Measurements from ENCODE around the gene SLC7A11. TPM values are rescaled to one million over a fixed set of nuclear protein-coding genes. Genes with fewer than 3 reads are reported as not detected.

SLC7A11 gene
- total RNA-seq, 2 experiments from 2014 or later: 3.2 to 3.4 TPM

DNA sequence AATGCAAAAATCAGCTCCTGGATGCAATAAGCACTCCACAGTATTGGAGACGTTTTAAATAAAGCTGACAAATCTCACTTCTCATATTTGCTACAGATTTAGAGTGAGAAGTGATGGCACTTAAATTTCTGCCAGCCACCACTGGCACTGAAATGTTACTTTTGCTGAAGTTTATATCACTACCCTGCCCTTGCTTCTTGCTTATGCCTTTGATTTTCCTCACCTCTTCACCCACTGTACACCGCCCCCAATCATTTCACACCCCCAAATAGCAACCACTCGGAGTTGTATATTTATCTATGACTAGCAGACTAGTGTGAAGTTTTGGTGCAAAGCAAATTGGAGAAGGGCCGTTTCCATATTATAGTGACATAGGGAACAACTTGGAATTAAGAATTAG, 19.9 kb upstream of the SLC7A11 start:
- intact Hi-C loops (cut with micrococcal nuclease): no loop called here
- Mint-ChIP-seq H3K9me3 (no peaks in the 10 kb centered on the region), H3K36me3 (no peaks in the 10 kb centered on the region), H3K4me3 (no peak overlapping the region), H3K27me3 (no peaks in the 10 kb centered on the region), H3K4me1 (ENCODE audit: low read depth) (no peaks in the 10 kb centered on the region), H3K27ac (no peak overlapping the region)
- CTCF ChIA-PET: no interaction called here
- POLR2A ChIA-PET: no interaction called here
- DNase-seq: no peak

DNA sequence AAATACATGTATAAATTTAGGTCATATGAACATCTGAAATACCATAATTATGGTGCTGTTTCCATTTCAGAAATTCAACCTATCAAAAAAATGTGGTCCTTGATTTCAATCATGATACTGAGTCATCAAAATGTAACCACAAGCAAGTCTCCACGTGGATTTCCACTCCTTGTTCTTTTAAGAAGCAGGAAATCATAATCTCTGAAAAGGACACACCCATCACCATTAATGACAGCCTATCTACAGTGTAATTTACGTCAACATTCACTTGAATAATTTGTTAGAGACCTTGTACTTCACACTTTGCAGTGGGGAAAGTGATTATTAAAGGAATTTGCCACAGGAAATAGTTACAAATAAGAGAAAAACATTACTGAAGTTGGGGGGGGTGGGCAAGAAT, 17.7 kb upstream of the SLC7A11 start:
- intact Hi-C loops (cut with micrococcal nuclease): no loop called here
- CTCF ChIA-PET: no interaction called here

DNA sequence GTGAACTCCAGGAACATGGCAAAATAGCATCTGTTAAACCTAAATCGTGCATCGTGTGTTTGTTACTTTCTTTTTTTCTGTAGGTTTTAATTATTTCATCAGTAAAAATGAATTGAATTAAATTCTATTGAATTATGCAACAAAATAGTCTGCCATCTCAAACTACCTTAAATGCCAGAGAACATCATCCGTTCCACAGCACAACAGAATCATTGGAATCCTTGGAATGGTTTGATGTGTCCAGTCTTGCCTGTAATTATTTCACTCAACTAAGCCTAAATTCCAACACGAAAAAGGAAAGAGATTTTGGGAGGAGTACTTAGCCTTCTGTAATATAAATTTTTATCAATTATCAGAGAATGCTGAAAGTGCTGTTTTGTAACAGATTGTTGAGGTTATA, 17.1 kb upstream of the SLC7A11 start:
- POLR2A ChIA-PET: no interaction called here
- no peak for DNase-seq
- Mint-ChIP-seq H3K9me3 (no peaks in the 10 kb centered on the region), H3K27me3 (no peaks in the 10 kb centered on the region), H3K36me3 (no peaks in the 10 kb centered on the region), H3K4me1 (ENCODE audit: low read depth) (peaks cover 2% of the 10 kb centered on the region), H3K4me3 (no peak overlapping the region), H3K27ac (no peak overlapping the region)
- intact Hi-C loops (cut with micrococcal nuclease): no loop called here
- CTCF ChIA-PET: no interaction called here

More for the DNA sequence above, 17.7 kb upstream of the SLC7A11 start:
- no peak overlapping the region for H3K4me3 Mint-ChIP-seq
- DNase-seq: no peak
- no peaks in the 10 kb centered on the region for H3K36me3 Mint-ChIP-seq
- no peaks in the 10 kb centered on the region for H3K9me3 Mint-ChIP-seq
- H3K27ac Mint-ChIP-seq: no peak overlapping the region
- H3K4me1 Mint-ChIP-seq (ENCODE audit: low read depth): peaks cover 2% of the 10 kb centered on the region
- POLR2A ChIA-PET: no interaction called here
- no peaks in the 10 kb centered on the region for H3K27me3 Mint-ChIP-seq

GRCh38 chr4:138256608-138257007, 14.5 kb upstream of the SLC7A11 start:
- peaks cover 2% of the 10 kb centered on the region for H3K4me1 Mint-ChIP-seq (ENCODE audit: low read depth)
- no peaks in the 10 kb centered on the region for H3K36me3 Mint-ChIP-seq
- CTCF ChIA-PET: no interaction called here
- no peak for DNase-seq
- no peaks in the 10 kb centered on the region for H3K27me3 Mint-ChIP-seq
- H3K4me3 Mint-ChIP-seq: no peak overlapping the region
- H3K9me3 Mint-ChIP-seq: no peaks in the 10 kb centered on the region
- intact Hi-C loops (cut with micrococcal nuclease): no loop called here
- H3K27ac Mint-ChIP-seq: no peak overlapping the region
- POLR2A ChIA-PET: no interaction called here

DNA sequence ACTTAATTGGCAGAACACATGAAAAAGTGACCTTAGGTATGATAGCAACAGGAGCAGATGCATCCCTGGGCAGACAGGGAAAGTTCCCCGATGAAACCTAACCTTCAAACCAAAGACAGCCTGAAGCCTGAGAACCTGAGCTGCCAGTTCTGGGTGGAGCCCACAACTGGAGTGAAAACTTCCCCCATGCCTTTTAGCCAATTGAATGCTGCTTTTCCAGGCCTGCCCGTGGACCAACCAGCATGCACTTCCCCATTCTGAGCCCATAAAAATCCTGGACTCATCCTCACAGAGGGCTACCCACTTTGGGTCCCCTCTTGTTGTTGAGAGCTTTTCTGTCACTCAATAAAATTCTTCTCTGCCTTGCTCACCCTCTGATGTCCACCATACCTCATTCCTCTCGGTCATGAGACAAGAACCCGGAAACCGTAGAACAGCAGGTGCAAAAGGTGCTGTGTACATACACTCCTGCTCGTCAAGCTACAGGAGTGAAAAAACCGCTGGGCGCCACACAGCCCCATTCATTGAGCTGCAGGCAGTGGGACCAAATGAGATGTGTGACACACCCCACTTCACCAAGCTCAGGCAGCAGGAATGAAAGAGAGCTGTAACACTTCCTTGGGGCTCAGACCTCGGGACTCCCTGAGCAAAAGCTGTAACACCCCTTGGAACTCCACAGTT, 13.9 kb upstream of the SLC7A11 start:
- ChIA-PET POLR2A (no interaction called here), CTCF (no interaction called here)
- Mint-ChIP-seq H3K9me3 (no peaks in the 10 kb centered on the region), H3K4me3 (no peak overlapping the region), H3K27ac (no peak overlapping the region), H3K4me1 (ENCODE audit: low read depth) (peaks cover 2% of the 10 kb centered on the region), H3K27me3 (no peaks in the 10 kb centered on the region), H3K36me3 (no peaks in the 10 kb centered on the region)
- intact Hi-C loops (cut with micrococcal nuclease): no loop called here
- no peak for DNase-seq

GRCh38 chr4:138252551-138252950, 10.4 kb upstream of the SLC7A11 start:
- no peak overlapping the region for H3K4me3 Mint-ChIP-seq
- DNase-seq: no peak
- intact Hi-C loops (cut with micrococcal nuclease): no loop called here
- no peaks in the 10 kb centered on the region for H3K9me3 Mint-ChIP-seq
- peaks cover 2% of the 10 kb centered on the region for H3K4me1 Mint-ChIP-seq (ENCODE audit: low read depth)
- CTCF ChIA-PET: no interaction called here
- no peak overlapping the region for H3K27ac Mint-ChIP-seq
- H3K36me3 Mint-ChIP-seq: no peaks in the 10 kb centered on the region
- POLR2A ChIA-PET: no interaction called here
- H3K27me3 Mint-ChIP-seq: no peaks in the 10 kb centered on the region

DNA sequence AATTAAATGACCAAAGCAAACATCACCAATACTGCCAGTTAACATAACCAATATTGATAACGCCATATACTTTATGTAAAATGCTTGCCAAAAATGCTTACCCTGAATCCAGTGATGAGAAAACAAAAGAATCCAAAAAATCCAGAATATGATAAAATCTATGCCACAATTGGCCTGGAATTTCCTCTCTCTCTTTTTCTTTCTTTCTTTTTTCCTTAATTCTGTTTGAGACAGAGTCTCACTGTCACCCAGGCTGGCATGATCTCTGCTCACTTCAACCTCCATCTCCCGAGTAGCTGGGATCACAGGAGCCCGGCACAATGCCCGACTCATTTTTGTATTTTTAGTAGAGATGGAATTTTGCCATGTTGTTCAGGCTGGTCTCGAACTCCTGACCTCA, 9.8 kb upstream of the SLC7A11 start:
- Mint-ChIP-seq H3K4me3 (no peak overlapping the region), H3K27me3 (no peaks in the 10 kb centered on the region), H3K27ac (no peak overlapping the region), H3K36me3 (no peaks in the 10 kb centered on the region), H3K9me3 (no peaks in the 10 kb centered on the region), H3K4me1 (ENCODE audit: low read depth) (peaks cover 2% of the 10 kb centered on the region)
- intact Hi-C loops (cut with micrococcal nuclease): no loop called here
- CTCF ChIA-PET: no interaction called here
- DNase-seq: no peak
- POLR2A ChIA-PET: no interaction called here

DNA sequence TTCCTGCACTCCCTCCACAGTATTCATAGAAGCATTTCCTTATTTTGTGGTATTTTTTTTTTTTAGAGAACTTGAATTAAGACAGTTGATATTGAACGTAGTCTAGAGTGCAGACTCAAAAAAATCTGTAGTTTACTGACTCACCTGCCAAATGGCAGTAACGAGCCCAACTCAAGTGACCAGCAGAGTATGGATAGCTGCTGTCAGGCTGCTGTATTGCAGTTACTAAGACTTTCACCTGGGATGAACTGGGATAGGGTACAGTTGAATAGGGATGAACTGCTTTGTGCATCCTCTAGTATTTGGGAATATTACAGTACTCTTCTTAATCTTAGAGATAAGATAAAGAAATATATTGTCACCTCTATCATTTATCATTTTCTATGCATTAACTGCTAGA, 7.0 kb upstream of the SLC7A11 start:
- no peaks in the 10 kb centered on the region for H3K4me1 Mint-ChIP-seq (ENCODE audit: low read depth)
- no peaks in the 10 kb centered on the region for H3K36me3 Mint-ChIP-seq
- intact Hi-C loops (cut with micrococcal nuclease): no loop called here
- H3K9me3 Mint-ChIP-seq: no peaks in the 10 kb centered on the region
- H3K27ac Mint-ChIP-seq: no peak overlapping the region
- ChIA-PET CTCF (no interaction called here), POLR2A (no interaction called here)
- no peaks in the 10 kb centered on the region for H3K27me3 Mint-ChIP-seq
- DNase-seq: no peak
- H3K4me3 Mint-ChIP-seq: no peak overlapping the region

- DNase-seq: no peak
- Mint-ChIP-seq H3K4me1 (ENCODE audit: low read depth) (no peaks in the 10 kb centered on the region), H3K27ac (no peak overlapping the region), H3K36me3 (no peaks in the 10 kb centered on the region), H3K27me3 (no peaks in the 10 kb centered on the region), H3K9me3 (no peaks in the 10 kb centered on the region), H3K4me3 (no peak overlapping the region)
- POLR2A ChIA-PET: no interaction called here
- intact Hi-C loops (cut with micrococcal nuclease): no loop called here
- CTCF ChIA-PET: no interaction called here
Measured at GRCh38 chr4:138248058-138248457, 5.9 kb upstream of the SLC7A11 start.

DNA sequence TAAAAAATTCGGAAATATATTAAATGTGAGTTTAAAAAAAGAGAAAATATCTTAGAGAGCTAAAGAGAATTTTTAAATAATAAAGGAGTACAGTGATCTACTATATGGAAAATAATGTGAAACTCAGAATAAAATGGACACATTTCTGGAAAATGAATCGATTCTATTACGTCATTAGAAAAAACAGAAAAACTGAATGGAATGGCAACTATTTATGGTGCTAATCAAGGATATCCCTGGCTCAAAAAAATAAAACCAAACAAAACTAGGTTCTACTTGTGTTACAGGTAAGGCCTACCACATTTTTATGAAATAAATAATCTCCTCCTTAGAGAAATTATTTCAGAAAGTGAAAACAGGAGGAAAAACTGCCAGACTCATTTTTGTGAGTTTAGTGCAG, 5.5 kb upstream of the SLC7A11 start:
- no peaks in the 10 kb centered on the region for H3K9me3 Mint-ChIP-seq
- CTCF ChIA-PET: no interaction called here
- H3K4me3 Mint-ChIP-seq: no peak overlapping the region
- no peaks in the 10 kb centered on the region for H3K36me3 Mint-ChIP-seq
- H3K4me1 Mint-ChIP-seq (ENCODE audit: low read depth): no peaks in the 10 kb centered on the region
- H3K27me3 Mint-ChIP-seq: no peaks in the 10 kb centered on the region
- intact Hi-C loops (cut with micrococcal nuclease): no loop called here
- POLR2A ChIA-PET: no interaction called here
- no peak for DNase-seq
- no peak overlapping the region for H3K27ac Mint-ChIP-seq

DNA sequence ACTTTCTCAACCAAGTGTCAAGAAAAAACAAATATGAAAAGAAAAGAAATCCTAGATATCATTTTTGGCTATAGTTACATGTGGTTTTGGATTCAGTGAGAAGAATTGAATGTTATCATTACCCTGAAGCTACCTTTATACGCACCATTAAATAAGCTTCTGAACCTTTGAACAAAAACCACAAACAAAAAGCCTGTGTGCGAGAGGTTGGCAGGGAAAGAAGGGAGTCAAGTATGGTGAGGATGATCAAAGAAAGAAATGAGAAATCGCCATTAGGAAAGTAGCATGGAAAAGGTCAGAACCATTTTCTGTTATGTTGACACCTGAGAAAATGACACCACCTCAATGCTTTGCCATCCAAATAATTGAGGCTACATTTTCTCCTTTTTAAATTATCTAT, 1.2 kb upstream of the SLC7A11 start:
- Mint-ChIP-seq H3K36me3 (peaks cover 6% of the 10 kb centered on the region), H3K4me1 (ENCODE audit: low read depth) (peaks cover 12% of the 10 kb centered on the region), H3K9me3 (no peaks in the 10 kb centered on the region), H3K27me3 (no peaks in the 10 kb centered on the region), H3K4me3 (no peak overlapping the region), H3K27ac (no peak overlapping the region)
- POLR2A ChIA-PET: no interaction called here
- intact Hi-C loops (cut with micrococcal nuclease): loop anchor here (5.0 kb wide), 2 partner anchors 774 to 1209 kb away; partner anchors contain the start of genes NOCT and RAB33B
- no peak for DNase-seq
- CTCF ChIA-PET: interaction anchor here (1.2 kb wide), 1 partner anchor 13 kb away, joined by 3 read pairs; no protein-coding TSS in a partner anchor

- intact Hi-C loops (cut with micrococcal nuclease): loop anchor here (5.0 kb wide), 2 partner anchors 775 to 1210 kb away; partner anchors contain the start of genes NOCT and RAB33B
- Mint-ChIP-seq H3K9me3 (no peaks in the 10 kb centered on the region), H3K27me3 (no peaks in the 10 kb centered on the region), H3K4me3 (peak overlapping the region; percentile 26), H3K27ac (peak overlapping the region; percentile 70), H3K4me1 (ENCODE audit: low read depth) (peaks cover 12% of the 10 kb centered on the region), H3K36me3 (peaks cover 6% of the 10 kb centered on the region)
- DNase-seq: no peak
- POLR2A ChIA-PET: no interaction called here
- CTCF ChIA-PET: interaction anchor here (0.5 to 1.2 kb wide), 3 partner anchors 13 to 771 kb away, joined by 3 read pairs; no protein-coding TSS in a partner anchor
Measured at GRCh38 chr4:138242834-138243156, 646 bp upstream of the SLC7A11 start.

DNA sequence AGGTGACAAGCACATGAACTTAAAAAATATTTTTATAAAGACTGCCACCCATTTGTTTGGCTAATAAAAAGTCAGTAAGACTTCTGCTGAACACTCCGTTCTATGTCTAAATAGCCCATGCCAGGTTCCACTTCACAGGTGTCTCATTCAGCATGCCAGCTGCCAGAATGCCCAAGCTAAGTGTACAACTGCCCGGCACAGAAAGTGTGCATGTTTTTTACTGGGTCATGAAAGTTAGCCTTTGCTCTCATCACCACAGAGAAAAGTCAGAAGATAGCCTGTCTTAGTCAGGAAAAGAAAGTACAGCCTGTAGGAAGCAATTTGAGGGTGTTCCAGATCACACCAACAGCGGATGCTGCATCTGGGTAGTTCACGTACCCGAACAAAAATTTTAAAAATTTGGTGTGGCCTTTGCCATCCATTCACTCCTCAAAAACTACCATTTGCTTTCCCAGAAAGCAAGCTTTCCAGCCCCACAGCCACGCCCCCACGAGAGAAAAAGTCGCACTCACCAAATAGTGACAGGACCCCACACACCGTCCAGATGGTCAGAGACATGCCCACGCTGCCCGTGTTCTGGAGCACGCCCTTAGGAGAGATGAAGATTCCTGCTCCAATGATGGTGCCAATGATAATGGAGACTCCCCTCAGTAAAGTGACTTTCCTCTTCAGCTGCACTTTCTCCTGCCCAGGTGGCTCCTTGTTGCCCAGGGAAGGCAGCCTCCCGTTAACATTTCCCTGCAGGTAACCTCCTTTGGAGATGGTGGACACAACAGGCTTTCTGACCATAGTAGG, 671 bp downstream of the SLC7A11 start:
- DNase-seq: peak; percentile 8
- H3K27me3 Mint-ChIP-seq: no peaks in the 10 kb centered on the region
- H3K9me3 Mint-ChIP-seq: no peaks in the 10 kb centered on the region
- H3K4me3 Mint-ChIP-seq: peak overlapping the region; percentile 84
- intact Hi-C loops (cut with micrococcal nuclease): loop anchor here (5.0 kb wide), 2 partner anchors 776 to 1211 kb away; partner anchors contain the start of genes NOCT and RAB33B
- peaks cover 13% of the 10 kb centered on the region for H3K4me1 Mint-ChIP-seq (ENCODE audit: low read depth)
- H3K36me3 Mint-ChIP-seq: peaks cover 6% of the 10 kb centered on the region
- H3K27ac Mint-ChIP-seq: peak overlapping the region; percentile 70
- POLR2A ChIA-PET: interaction anchor here (0.6 kb wide), 1 partner anchor 1191 kb away, joined by 4 read pairs; no protein-coding TSS in a partner anchor
- CTCF ChIA-PET: interaction anchor here (0.9 kb wide), 1 partner anchor 439 kb away, joined by 3 read pairs; no protein-coding TSS in a partner anchor

Measured in activated CD4-positive, alpha-beta memory T cell treated with anti-CD3 and anti-CD28 coated beads for 36 hours (primary cell).